NCI-H1694 treated with DMSO at 0.1 percent for 48 hours (cell line): Measurements from ENCODE around the gene PTCD3.

Source experiments
- DNase-seq: peaks from one replicate; lab custom pipeline; 2025; lab: John Stamatoyannopoulos, UW

Gene PTCD3

GRCh38 chr2:86143926-86144685, 38.1 kb downstream of the PTCD3 start:
- DNase-seq: no peak

GRCh38 chr2:86147793-86148192, 41.8 kb downstream of the PTCD3 start:
- DNase-seq: no peak

GRCh38 chr2:86150502-86150901, 44.5 kb downstream of the PTCD3 start:
- no peak for DNase-seq

DNA sequence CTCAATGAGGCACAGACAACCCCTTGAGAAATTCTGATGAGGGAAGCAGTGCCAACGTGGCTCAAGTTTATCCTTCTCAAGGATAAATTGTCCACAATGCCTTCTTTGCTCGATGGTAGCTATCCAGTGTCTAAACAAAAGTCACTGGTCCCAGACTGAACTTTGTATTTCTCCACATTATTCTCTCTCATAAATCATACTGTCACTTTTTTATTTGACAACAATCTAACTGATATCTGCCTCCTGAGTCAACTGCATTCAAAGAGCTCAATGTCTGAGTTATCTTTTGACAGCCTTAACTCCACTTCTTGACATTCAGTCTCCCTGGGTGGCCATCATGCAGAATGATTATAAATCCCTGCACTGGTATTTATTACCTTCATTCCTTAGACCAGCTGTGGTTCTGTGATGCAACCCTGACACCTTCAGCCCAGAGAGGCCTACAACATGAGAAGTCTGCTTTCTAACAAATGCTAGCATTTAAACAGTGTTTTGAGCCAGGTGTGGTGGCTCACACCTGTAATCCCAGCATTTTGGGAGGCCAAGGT, 51.0 kb downstream of the PTCD3 start:
- DNase-seq: no peak

GRCh38 chr2:86158286-86158685, 52.3 kb downstream of the PTCD3 start:
- DNase-seq: no peak

DNA sequence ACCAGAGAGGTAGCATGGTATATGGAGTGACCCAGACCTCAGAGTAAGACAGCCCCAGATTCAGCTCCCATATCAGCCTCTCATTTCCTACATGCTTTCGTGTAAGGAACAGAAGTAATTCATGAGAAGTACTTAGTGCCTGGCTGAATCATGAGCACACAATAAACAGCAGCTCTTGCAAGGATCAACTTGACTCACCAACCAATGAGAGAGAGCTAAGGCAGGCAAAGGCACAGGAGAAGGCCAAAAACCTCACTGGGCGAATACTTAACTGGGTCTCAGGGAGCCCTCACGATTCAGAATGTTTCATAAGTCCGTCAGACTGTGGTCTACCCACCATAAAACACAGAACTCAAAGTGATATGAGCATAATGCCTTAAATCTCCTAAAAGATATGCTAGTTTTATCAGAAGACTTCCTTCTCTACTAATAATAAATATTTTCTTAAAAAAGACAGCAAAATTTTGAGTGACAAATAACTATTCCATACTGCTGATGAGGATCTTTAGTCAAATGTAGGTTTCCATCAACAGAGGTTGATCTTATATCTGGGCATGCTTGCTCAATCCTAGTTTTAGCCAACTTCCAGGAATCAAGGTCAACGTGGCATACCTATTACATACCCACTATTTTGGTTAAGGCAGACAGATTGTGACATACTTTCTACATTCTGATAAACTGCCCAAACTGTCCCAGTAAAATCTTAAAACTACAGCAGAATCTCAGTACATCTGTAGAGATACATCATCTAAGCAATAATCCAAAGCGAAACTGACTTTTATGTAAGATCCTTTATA, 54.3 kb downstream of the PTCD3 start:
- no peak for DNase-seq

DNA sequence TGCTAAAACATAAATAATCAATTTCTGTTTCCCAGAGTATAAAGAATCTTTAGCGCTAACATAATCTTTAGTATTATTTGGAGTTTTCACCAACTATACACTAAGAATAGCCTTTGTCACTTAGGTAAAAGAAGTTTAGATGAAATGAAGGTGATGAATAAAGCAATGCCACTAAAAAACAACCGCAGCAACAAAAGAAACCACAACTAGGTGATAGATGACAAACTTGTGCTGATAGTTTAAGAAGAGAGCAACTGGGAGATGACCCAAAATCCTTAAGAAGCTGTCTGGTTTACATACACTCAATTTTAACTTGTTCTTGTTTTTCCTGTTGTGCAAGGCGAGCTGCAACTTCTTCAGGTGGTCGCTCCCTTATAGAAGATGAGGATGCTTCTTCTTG, 64.4 kb downstream of the PTCD3 start:
- no peak for DNase-seq

DNA sequence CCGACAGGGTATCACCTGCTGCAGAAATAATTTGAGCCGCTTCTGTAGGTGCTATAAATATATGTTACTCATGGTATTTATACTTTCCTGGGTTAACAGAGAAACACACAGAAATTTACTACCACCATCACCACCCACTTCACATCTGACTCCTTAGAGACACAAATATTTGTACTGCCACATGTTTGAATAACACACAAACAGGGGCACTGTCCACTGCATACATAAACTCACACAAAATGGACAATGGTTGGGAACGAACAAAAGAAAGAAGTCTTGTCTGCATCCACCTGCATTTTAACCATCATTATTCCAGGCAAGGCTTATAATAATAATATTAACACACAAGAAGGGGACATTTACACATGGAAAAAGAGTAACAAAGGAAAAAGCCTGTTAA, 65.3 kb downstream of the PTCD3 start:
- DNase-seq: no peak

GRCh38 chr2:86172610-86173009, 66.6 kb downstream of the PTCD3 start:
- no peak for DNase-seq

DNA sequence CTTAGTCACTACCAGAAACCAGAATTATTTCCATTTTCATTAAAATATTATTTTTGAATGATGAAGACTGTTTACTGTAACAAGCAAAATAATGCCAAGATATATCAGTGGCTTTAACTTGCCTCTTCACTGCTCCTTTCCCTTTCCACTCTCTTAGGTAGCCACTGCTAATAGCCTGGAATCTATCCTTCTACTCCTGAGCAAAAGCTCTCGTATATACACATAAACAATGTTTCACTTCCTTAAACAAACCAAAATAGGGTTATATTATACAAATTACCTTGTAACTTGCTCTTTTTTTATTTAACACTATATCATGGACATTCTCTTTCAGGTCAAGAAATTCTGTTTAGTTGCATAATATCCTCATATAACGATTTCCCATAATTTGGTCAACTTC, 68.4 kb downstream of the PTCD3 start:
- no peak for DNase-seq

- no peak for DNase-seq
Observed at GRCh38 chr2:86175828-86176227, 69.8 kb downstream of the PTCD3 start.

GRCh38 chr2:86176597-86176996, 70.6 kb downstream of the PTCD3 start:
- no peak for DNase-seq

- DNase-seq: no peak
Observed at GRCh38 chr2:86185517-86186212, 79.6 kb downstream of the PTCD3 start.

DNA sequence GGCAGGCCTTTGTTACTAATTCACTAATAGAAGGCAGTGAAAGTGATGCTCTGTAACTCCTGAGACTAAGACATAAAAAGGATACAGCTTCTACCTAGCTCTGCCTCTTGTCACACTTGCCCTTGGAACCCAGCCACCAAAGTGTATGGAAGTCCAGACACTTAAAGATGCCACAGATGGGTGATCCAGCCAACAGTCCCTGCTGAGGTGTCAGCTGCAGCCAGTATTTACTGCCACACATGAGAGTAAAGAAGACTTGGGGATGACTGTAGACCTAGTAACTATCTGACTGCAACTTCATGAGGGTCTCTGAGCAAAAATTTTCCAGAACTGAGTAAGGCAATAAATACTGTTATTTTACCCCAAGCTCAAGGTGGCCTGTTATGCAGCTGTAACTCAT, 80.4 kb downstream of the PTCD3 start:
- no peak for DNase-seq

DNA sequence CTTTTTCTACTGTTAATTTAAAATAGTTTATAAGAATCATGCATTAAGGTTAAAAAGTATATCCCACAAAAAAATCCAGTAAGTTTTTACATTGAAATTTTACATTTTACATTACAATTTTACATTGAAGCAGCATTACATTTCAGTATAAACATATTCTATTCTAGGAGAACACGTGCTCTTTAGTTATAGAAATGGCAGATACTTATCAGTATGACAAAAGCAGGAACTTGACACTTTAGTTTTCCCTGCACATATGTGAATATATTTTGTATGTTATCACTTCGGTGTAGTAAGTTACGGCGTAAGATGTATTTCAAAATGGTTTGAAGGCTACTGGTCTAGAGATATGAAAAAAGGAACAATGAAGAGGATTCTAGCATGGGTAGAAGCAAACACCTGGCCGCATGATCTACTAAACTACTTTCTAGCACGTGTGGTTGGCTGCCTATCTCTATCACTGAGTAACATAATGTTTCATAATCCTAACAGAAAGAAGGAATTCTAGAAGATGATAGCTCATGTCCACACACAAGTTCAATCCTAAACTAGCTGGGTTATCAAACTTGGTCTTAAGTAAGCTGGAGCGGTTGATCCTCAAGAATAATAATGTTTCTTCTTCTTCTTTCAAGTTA, 83.9 kb downstream of the PTCD3 start:
- DNase-seq: no peak
